ENCODE measurements around the gene KCNG2. TPM values are rescaled to one million over a fixed set of nuclear protein-coding genes. Genes with fewer than 3 reads are reported as not detected.

The KCNG2 gene
- total RNA-seq, 6 experiments from 2014 or later = not detected

DNA sequence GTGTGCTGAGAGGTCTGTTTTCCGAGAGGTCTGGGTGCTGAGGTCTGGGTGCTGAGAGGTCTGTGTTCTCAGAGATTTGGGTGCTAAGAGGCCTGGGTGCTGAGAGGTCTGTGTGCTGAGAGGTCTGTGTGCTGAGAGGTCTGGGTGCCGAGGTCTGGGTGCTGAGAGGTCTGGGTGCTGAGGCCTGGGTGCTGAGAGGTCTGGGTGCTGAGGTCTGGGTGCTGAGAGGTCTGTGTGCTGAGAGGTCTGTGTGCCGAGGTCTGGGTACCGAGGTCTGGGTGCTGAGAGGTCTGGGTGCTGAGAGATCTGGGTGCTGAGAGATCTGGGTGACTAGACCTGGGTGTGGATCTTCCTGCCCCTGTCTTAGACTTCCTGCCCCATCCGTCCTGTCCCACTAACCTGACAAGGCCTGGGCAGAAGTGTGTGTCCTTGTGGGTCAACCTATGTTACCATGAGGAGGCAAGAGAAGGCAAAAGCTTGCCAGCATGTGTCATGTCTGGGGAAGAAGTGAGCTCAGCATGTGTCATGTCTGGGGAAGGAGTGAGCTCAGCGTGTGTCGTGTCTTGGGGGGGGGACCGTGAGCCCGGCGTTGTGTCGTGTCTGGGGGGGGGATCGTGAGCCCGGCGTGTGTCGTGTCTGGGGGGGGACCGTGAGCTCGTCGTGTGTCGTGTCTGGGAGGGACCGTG is 69.3 kb downstream of the KCNG2 start:
- H3K4me1 ChIP-seq = no peaks in the 10 kb centered on the region
- H3K27ac ChIP-seq = no peak overlapping the region
- no peaks in the 10 kb centered on the region for H3K9me3 ChIP-seq
- no peak for TF ChIP-seq POLR2A (IDR thresholded peaks at IDR 0.05)
- TF ChIP-seq, protein P1, sequence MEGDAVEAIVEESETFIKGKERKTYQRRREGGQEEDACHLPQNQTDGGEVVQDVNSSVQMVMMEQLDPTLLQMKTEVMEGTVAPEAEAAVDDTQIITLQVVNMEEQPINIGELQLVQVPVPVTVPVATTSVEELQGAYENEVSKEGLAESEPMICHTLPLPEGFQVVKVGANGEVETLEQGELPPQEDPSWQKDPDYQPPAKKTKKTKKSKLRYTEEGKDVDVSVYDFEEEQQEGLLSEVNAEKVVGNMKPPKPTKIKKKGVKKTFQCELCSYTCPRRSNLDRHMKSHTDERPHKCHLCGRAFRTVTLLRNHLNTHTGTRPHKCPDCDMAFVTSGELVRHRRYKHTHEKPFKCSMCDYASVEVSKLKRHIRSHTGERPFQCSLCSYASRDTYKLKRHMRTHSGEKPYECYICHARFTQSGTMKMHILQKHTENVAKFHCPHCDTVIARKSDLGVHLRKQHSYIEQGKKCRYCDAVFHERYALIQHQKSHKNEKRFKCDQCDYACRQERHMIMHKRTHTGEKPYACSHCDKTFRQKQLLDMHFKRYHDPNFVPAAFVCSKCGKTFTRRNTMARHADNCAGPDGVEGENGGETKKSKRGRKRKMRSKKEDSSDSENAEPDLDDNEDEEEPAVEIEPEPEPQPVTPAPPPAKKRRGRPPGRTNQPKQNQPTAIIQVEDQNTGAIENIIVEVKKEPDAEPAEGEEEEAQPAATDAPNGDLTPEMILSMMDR (IDR thresholded peaks at IDR 0.05) = no peak
- 38% methylated on average over 3 of the region's 20 CpGs for WGBS (ENCODE audit: insufficient coverage, low coverage, low lambda C conversion rate, missing lambda C conversion rate)
- no peaks in the 10 kb centered on the region for H3K36me3 ChIP-seq
- intact Hi-C loops (cut with DNase I) = no loop called here
- DNase-seq (no peak), ATAC-seq (no peak)
- H3K4me3 ChIP-seq = no peak overlapping the region
- no peaks in the 10 kb centered on the region for H3K27me3 ChIP-seq

DNA sequence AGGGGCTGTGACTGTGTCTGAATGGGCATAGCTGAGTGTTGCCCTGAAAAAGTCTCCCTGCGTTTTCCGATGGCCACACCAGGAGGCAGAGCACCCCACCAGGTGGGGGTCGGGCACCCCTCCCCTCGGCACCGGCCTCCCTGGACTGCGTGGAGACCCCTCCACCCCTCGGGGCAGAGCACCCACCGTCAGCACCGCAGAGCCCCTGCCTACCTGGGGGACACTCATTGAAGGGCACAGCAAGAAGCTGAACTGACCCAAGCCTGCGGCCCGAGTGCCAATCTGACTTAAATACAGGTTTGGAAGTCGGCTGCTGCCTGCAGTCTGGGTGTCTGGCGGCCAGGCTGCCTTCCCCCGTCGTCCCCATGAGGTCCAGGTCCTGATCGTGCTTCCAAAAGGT is 69.9 kb downstream of the KCNG2 start:
- Histone ChIP-seq H3K4me1 (no peaks in the 10 kb centered on the region), H3K27me3 (no peaks in the 10 kb centered on the region), H3K36me3 (no peaks in the 10 kb centered on the region), H3K9me3 (no peaks in the 10 kb centered on the region), H3K4me3 (no peak overlapping the region), H3K27ac (no peak overlapping the region)
- ATAC-seq (no peak), DNase-seq (no peak)
- intact Hi-C loops (cut with DNase I) = no loop called here
- no peak for TF ChIP-seq POLR2A (IDR thresholded peaks at IDR 0.05)
- TF ChIP-seq, protein P1 (IDR thresholded peaks at IDR 0.05) = no peak
- WGBS (ENCODE audit: insufficient coverage, low coverage, low lambda C conversion rate, missing lambda C conversion rate) = no CpG with 5 or more reads among the region's 16 CpGs

DNA sequence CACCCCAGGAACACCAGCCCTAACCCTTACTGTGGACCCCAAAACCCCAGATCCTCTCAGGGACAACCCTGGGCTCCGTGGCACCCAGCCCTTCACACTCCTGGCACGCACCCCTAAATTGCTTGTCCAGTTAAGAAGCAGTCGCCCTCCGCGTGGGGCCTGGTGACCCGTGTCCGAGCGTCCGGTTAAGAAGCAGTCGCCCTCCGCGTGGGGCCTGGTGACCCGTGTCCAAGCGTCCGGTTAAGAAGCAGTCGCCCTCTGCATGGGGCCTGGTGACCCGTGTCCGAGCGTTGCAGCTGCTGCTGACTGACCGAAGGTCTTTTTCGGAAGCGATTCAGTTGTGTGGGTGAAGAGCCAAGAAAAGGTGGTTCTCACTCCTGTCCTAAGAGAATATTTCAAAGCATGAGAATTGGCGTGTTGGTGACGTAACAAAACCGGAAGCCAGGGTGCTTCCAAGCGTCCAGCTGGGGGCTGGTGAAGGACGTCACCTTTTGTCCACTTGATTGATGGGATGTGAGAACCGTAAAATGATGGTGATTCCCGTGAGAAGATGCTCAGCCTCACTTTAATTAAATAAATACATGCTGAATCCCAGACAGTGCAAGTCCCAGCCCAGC is 70.5 kb downstream of the KCNG2 start:
- 80% methylated on average over 17 of the region's 29 CpGs for WGBS (ENCODE audit: insufficient coverage, low coverage, low lambda C conversion rate, missing lambda C conversion rate)
- H3K4me1 ChIP-seq = no peaks in the 10 kb centered on the region
- H3K27ac ChIP-seq = no peak overlapping the region
- ATAC-seq (no peak), DNase-seq (no peak)
- no peak overlapping the region for H3K4me3 ChIP-seq
- no peaks in the 10 kb centered on the region for H3K27me3 ChIP-seq
- TF ChIP-seq, protein P1 (IDR thresholded peaks at IDR 0.05) = no peak
- TF ChIP-seq POLR2A (IDR thresholded peaks at IDR 0.05) = no peak
- intact Hi-C loops (cut with DNase I) = no loop called here
- H3K36me3 ChIP-seq = no peaks in the 10 kb centered on the region
- H3K9me3 ChIP-seq = no peaks in the 10 kb centered on the region

DNA sequence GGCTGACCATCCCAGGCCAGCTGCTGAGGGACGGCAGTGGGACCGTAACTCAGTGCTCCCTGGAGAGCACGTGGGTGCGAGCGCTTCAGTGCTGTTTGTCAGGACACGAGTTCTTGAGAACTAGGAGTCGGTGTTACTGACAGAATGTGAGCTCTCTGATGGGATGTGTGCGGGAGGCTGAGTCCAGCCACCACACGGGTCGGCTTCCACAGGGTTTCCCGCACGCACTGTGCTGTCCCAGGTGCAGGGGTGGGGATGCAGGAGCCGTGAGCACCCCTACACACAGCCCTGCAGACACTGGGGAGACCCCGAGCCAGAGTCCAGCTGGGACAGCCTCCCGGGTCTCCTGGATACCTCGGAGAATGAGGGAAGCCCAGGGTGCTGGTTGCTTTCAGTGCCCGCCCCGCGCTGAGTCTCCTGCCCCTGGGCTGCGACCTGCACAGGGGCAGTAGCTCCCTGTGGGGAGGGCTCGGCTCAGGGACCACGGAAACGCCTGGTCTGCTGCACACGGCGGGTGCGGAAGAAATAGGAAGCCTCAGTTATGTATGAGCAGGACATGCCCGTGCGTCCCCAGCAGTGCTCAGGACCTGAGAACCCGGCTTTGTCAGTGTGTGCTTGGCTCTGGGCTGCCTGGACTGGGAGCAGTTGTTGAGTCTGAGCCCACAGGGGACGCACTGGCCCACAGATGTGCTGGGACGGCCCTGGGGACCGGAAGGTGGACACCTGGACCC is 71.2 kb downstream of the KCNG2 start:
- DNase-seq (no peak), ATAC-seq (peak in 1 of 4 donors; percentile 7)
- no peaks in the 10 kb centered on the region for H3K27me3 ChIP-seq
- WGBS (ENCODE audit: insufficient coverage, low coverage, low lambda C conversion rate, missing lambda C conversion rate) = 57% methylated on average over 4 of the region's 32 CpGs
- no peak overlapping the region for H3K27ac ChIP-seq
- no peaks in the 10 kb centered on the region for H3K9me3 ChIP-seq
- TF ChIP-seq POLR2A (IDR thresholded peaks at IDR 0.05) = no peak
- TF ChIP-seq, protein P1 (IDR thresholded peaks at IDR 0.05) = no peak
- no peaks in the 10 kb centered on the region for H3K36me3 ChIP-seq
- no peaks in the 10 kb centered on the region for H3K4me1 ChIP-seq
- no peak overlapping the region for H3K4me3 ChIP-seq
- intact Hi-C loops (cut with DNase I) = no loop called here
